HS-5 (cell line): Measurements from ENCODE around the gene VSIG10.

Source experiments
- DNase-seq: peaks from one replicate; pipeline ENCODE4 v3.0.0-alpha.2; 2012; ENCODE audit warnings: low read depth

VSIG10 gene

DNA sequence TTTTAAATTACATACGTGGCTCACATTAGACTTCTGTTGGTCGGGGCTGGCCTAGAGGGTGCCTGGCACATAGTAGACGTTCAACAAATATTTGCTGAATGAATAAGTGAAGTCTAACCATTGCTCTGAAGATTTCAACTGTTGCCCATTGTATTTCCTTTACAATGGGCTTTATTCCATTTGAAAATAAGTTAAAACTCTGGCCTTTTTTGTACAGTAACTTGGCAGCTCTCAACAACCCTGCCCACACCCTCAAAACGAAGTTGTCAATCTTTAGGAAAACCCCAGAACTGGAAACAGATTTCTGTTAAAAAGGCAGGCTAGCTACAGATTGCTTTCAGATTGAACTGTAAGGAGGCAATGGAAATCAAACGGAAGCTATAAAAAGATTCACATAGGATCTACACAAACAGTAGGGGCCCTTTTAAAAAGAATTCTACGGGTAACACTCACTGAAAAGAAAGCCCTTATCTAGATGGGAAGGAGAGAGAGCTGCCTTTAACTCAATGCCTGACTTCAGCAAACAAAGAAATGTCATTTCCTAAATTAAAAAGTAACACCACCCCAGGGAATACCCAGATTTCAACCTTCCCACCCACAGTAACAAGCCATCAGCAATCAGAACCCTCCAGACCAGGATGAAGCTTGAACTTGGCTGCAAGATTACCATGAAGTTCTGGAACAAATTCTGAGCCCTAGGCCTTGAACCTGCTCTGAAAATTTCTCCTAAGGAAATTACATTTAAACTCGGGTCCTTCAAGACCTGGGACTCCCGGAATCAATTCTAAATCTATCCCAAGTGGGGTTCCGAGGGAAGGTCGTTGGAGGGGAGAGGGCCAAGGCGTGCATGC, 44.2 kb downstream of the VSIG10 start:
- no peak for DNase-seq

DNA sequence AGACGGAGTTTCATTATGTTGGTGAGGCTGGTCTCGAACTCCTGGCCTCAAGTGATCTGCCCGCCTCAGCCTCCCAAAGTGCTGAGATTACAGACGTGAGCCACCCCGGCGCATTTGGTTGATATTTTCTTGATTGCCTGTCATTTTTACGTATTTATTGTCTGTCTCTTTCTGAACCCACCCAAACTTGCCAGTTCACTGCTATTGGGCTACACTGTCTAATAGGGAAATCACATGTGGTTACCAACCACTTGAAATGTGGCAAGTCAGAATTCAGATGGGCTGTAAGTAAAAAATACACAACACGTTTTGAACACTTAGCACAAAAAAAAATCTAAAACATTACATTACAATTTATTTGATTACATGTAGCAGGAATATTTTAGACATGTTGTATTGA, 44.9 kb downstream of the VSIG10 start:
- DNase-seq: no peak

DNA sequence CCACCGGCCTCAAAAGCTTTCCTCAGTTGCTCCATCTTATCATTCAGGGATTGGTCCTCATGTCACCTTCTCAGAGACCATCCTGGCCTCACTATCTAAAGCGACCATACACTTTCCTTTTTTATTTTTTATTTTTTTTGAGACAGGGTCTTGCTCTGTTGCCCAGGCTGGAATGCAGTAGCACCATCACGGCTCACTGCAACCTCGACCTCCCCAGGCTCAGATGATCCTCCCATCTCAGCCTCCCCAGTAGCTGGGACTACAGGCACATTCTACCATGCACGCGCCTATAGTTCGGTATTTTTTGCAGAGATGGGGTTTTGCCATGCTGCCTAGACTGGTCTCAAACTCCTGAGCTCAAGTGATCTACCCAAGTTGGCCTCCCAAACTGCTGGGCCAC, 45.6 kb downstream of the VSIG10 start:
- no peak for DNase-seq

DNA sequence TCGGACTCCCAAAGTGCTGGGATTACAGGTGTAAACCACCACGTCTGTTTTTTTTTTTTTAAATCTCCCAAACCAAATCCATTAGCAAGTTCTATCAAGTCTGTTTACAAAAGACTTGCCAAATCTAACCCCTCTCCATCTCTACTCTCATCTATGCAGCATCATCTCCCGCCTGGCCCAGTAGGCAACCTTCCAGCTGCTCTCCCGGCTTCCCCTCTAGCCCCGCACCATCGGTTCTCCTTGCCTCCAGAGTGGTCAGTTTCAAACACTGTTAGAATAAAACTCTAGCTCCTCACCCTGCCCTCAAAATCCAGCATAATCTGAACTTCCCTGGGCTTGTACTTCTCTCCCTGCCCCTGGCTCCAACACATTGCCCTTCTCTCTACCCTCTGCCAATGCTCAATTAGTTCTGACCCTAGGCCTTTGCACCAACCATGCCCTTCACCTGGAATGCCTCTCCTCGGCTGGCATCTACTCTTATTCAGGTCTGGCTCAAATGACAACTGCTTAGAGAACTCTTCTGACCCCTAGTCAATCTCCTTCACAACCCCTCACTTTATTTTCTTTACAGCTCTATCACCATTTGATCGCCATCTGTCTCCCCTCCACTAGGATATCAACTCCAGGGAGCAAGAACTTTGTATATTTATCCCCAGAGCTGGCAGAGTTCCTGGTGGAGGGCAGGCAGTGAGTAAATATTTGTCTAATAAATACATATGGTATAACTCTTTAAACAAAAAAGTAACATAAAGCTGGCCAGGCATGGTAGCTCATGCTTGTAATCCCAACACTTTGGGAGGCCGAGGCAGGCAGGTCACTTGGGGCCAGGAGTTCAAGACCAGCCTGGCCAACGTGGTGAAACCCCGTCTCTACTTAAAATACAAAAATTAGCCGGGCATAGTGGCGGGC, 47.7 kb downstream of the VSIG10 start:
- no peak for DNase-seq

DNA sequence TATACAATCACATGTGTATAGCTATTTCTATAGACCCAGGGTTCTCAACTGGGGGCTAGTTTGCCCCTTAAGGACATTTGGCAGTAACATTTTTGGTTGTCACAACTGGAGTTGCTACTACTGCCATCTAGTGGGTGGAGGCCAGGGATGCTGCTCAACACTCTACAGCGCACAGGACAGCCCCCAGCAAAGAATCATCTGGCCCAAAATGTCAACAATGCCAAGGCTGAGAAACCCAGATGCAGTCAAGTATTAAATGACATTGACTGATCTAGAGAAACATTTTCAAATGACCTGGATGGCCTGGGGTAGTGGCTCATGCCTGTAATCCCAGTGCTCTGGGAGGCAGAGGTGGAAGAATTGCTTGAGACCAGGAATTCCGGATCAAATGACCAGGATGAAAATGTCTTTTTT, 48.7 kb downstream of the VSIG10 start:
- no peak for DNase-seq

DNA sequence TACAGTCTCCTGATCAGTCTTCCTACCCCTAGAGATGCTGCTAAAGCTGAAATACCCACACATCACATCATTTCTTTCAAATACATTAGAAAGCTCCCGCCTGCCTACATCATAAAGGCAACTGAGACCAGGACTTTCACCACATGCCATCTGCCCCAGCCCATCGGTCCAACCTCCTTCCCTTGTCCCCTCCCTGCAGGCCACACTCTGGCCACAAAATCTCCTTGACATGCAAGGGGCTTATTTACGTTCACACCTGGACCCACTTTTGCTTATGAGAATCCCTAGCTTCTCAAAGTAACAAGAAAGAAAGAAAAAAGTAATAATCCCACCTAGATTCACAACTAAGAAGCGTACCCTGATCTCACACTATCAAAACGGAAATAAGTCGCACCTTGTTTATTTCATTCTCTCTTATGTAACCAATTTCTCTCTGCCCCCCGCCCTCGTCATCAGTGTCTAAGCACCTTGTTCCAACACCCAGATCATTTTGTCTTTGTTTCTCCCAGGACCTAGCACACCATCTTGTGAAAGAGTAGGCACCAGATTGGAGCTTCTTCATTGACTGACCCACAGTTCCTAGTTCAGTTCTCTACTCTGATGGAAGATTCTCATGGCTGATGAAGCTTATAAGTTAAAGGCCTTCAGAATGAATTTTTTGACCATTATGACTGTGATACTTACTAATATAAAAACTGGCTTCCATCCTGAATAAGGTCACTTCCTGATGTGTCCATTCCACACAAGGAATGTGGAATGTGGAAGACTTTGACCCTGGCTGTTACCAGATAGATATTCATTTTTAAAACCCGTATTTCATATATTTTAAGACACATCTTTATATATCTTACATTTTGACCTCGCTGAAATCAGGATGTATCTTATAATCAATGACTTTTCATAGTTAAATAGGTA, 50.5 kb downstream of the VSIG10 start:
- no peak for DNase-seq

DNA sequence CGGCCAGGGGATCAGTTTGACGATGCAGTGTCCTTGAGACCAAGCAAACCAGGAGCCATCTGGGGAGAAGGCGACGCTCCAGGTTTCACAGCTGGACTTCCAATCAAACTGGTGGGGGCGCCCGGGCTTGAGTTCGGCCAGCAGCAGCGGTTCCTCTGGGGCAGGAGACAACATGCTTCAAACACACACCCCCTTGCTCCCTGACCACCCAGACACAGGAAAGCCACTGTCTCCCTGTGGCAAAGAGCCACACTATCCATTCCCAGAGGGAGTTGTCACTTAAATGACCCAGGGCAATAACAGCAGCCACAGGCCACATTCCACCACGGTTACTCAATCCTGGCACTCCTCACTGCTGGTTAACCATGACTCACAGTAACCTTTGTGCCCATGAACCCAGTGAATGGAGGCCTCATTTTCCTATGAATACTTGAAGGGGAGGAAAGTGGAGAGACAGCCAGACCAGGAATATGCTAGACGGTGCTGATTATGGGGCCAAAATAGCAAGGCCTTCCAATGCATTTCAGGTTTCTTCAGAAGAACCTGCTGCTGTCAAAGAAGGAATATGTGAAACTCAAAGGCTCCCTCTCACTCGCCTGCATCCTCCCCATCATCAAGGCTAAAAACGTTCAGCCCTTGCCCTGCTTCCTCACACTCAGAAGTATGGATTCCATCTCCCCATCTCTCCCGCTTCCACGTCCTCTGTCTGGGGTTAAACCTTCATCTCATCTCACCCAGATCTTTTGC, 51.3 kb downstream of the VSIG10 start:
- peak; percentile 96 for DNase-seq

DNA sequence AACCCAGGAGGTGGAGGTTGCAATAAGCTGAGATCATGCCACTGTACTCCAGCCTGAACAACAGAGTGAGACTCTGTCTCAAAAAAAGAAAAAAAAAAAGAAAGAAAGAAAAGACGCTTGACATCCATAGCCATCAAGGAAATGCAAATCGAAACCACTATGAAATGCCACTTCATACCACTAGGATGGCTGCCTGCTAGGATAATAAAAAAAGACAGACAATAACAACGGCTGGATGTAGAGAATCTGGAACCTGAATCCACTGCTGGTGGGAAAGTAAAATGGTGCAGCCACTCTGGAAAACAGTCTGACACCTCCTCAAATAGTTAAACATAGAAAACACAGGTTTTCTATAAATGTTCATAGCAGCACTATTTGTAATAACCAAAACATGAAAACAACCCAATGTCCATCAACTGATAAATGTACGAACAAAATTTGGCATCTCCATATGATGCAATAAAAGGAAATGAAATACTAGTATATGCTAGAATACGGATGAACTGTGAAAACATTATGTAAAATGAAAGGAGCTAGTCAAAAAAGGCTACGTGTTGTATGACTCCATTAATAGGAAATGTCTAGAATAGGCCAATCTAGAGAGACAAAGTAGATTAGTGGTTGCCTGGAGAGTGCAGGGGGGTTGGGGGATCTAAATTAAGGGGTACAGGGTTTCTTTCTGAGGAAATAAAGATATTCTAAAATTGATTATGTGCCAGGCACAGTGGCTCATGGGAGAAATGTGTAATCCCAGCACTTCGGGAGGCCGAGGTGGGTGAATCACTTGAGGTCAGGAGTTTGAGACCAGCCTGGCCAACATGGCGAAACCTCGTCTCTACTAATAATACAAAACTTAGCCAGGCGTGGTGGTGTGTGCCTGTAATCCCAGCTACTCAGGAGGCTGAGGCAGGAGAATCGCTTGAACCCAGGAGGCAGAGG, 52.6 kb downstream of the VSIG10 start:
- no peak for DNase-seq

DNA sequence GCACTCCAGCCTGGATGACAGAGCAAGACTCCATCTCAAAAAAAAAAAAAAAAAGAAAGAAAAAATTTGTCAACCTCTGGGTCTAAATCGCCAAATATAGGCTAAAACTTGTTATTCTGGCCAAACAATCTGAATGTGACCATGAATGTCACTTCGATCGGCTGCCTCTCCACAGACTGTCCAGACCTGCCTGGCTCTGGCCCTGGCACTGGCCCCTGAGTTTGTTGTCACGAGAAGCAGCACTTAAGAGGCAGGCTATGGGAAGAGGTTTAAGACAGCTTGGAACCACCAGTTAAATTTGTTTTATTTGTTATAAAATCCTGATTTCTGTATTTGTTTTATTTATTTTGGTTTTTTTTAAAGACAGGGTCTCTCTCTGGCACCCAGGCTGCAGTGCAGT, 57.4 kb downstream of the VSIG10 start:
- no peak for DNase-seq

DNA sequence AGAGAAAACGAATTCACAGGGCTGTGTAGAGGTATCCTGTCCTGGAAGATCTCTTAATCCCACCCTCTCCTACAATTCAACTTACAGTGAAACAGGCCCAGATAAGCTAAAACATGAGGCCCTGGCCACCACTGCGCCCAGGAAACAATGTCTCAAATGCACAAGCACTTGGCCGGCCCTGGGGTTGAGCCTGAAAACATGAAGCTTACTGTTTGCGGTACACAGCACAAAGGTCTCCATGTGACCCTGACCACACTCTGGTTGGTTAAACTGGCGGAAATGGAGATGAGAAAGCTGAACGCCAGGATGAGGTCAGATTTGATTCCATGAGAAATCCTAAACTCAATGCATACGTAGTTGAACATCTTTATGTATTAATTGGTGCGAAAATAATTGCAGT, 59.2 kb downstream of the VSIG10 start:
- DNase-seq: no peak

DNA sequence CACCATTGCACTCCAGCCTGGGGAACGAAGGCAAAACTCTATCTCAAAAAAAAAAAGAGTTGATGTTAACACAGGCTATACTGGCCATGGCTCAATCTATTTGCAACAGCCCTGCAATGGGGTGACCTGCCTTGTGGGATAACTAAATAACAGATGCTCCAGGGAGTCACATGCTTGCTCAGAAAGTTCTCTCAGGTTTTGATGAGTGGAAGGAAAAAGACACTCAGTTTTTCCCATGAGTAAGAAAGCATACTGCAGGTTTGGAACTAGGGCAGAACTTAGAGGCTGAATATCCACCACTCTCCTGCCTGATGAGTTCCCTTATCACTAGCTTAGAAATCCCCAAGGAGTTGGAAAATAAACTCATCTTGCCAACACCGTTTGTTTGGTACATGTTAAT, 59.7 kb downstream of the VSIG10 start:
- DNase-seq: no peak

DNA sequence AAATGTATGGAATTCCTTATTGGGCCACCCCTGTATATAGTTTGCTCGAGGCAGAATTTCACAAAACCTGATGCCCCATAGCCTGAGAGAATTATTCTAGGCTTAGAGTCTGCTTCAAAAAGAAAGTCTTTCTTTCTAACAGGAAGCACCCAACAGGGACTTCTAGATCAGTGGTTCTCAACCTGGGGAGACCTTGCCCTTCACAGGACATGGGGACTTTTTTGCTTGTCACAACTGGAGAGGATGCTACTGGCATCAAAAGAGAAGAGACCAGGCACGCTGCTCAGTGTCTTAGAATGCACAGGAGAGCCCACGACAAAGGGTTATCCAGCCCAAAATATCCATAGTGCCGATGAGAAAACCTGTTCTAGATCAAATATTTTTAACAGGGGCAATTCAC, 61.7 kb downstream of the VSIG10 start:
- no peak for DNase-seq

DNA sequence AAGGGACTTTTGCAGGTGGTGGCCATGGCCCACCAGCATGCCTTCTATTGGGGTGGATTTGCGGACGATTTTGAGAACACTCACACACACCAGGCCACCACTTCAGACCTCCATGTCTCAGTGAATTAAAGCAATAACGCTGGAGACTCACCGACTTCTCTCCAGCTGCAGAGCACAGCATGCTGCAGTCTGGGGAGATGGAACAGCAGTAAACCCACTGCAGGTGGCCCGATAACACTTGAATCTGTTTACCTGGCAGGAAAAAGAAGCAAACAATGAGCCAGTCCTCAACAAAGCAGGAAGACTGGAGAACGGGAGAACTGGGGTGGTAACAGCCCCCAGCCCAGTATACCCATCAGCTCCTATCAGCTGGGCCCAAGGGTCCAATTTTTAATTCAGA, 65.7 kb downstream of the VSIG10 start:
- no peak for DNase-seq

DNA sequence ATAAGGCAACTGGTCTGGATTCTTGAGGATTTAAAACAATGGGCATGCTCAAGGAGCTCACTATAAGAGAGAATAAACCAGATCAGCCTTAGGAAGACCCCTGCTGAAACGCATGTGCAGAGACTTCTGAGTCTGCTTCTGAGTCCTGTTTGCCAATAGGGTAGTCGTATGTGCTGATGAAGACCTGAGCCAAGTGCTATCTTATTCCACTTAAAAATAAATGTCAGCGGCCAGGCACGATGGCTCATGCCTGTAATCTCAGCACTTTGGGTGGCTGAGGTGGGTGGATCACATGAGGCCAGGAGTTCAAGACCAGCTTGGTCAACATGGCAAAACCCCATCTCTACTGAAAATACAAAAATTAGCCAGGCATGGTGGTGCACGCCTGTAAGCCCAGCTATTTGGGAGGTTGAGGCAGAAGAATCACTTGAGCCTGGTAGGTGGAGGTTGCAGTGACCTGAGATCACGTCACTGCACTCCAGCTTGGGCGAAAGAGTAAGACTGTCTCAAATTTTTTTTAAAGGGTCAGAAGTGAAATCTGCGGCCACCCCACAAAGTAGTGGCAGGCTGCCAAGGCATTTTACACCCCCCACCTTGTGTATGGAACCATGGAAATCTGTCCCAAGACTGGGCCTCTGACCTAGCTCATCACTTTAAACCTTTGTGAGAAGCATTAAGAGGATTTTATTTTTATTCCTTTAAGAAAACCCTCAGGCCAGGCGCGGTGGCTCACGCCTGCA, 67.0 kb downstream of the VSIG10 start:
- no peak for DNase-seq

DNA sequence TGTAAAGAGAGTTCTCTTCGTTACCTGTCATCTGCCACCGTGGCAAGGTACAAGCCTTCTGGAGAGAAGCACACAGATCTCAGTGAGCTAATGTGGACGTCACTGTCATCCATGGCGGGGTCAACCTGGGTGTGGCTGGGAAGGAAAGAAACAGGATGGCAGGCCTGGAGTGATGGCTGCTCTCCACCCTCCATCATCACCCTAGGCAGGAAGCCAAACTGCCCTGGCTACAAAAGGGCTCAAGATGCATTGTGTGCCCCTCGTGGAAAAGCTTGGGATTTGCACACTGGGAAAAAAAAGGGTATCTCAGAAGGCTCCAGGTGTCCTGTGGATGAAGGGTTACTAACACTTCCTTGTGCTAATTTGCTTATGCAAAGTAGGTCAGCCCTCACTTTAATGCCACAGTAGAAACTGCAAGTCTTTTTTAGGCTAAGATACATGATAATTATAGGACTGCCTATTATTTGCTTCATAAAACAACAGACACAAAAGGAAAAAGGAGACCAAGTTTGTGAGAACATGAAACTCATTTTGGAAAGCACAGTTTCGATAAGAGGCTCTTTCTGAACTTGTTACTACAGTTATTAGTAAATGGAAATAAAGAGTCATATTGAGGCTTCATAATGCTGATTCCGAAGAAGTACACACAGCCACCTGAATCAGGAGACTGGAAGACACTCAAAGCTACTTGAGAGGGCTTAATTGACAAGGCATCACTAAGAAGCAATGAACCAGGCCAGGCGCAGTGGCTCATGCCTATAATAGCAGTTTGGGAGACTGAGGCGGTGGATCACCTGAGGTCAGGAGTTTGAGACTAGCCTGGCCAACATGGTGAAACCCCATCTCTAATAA, 68.4 kb downstream of the VSIG10 start:
- no peak for DNase-seq

DNA sequence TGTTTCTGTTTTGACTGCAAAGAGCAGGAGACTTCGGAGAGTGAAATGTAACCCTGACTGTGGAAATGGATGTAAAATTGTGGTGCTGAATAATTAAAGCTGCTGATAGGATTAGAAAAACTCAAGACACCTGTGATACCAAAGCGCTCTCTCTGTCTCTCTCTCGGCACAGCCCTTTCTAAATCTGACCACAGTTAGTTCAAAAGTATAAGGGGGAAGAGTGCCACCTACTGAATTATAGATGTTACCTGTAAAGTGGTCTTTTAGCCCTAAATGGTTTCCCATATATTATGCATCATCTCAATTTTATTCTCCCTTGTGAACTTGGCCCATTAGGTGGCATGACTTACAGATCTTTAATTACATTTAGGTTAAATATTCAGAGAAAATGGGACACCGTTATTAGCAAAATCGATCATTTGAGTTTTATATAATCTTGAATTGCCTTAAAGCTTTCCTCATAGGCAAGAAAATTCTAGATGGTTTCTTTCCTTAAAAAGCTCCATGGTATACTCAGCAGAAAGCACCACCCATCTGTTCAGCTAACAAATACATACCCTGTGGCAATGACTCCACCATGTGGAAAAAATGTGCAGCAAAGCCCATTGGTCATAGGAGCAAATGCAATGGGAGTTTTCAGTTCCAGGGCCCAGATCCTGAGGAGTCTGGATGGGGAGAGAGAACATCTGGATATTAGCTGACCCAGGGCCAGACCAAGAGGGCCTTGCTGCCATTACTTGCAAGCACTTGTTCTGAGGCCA, 69.2 kb downstream of the VSIG10 start:
- no peak for DNase-seq

DNA sequence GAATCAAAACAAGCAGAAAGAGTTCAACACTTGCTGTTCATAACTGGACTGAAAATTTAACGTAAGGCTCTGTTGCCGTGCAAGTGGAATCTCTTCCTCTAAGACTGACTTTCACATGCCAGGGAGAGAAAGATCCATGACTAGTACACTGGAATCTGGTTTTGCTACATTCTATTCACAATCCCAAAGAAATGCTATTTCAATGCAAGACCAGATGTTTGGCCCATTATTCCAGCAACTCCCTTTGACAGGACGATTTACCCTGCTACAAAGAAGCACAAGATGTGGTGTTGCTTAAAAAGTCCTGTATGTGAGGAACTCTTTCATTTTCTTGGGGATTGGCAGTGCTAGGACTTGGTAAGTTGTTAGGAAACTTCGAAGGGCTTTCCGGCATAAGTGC, 69.9 kb downstream of the VSIG10 start:
- DNase-seq: no peak

DNA sequence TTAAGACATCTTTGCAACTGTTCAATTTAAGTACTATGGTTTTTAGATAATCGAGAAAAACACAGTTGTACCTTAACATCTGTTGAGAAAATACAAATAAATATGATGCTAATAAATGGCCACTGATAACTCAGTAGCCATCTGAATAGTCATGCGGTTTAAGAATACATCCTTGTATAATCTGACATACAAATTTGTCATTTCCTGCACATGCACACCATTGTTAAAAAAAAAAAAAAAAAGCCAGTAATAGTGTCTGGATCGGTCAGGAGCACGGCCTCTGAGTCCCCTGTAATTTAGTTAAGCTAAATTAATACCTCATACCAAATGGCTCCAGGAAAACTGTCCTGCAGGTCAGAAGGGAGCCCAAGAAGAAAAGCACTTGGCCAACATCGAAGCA, 70.5 kb downstream of the VSIG10 start:
- no peak for DNase-seq
